H1 (cell line): ENCODE data around the gene NR2F6. TPM values are rescaled to one million over a fixed set of nuclear protein-coding genes. Genes with fewer than 3 reads are reported as not detected.

ENCODE experiments used
- NANOG ChIP-seq: IDR thresholded peaks from 2 replicates; pipeline ENCODE4 v1.6.1; 2011; ENCODE audit warnings: low read length, low read depth, mild to moderate bottlenecking, inconsistent platforms; ENCODE audit not compliant: insufficient read depth, poor library complexity, severe bottlenecking
- TAF1 ChIP-seq: IDR thresholded peaks from 2 replicates; pipeline ENCODE4 v1.6.1; 2011; ENCODE audit warnings: mild to moderate bottlenecking, low read depth, low read length
- polyA plus RNA-seq, 7 experiments: library from polyadenylated mRNA; depleted of rRNA in 3 of 7; stranded (reverse) in 5 of 7; unstranded in 2 of 7; fragments of >200 nt in 5 of 7; fragments of 200-250 nt in 2 of 7; gene quantifications; 1 replicate in 5 of 7; 2 replicates in 1 of 7; 4 replicates in 1 of 7; pipeline versions ENCODE4 v1.2.1 to v1.2.3, GENCODE V29; 2011 to 2013; ENCODE audit warnings: missing spikeins in 2 of 7, mixed read lengths in 2 of 7
- total RNA-seq: library from RNA; stranded (reverse); fragmentation: NEBNext Ultra II Directional; extraction: Animal tissue kit (Norgen Biotek cat#: 25700); gene quantifications from 2 replicates; pipeline ENCODE4 v1.2.1, GENCODE V29; 2021

The NR2F6 gene
- total and polyA plus RNA-seq, 2 of the 8 experiments (the other 6 are each of a cell fraction or from before 2014, with no cell fraction given) = 99.7 to 114 TPM

DNA sequence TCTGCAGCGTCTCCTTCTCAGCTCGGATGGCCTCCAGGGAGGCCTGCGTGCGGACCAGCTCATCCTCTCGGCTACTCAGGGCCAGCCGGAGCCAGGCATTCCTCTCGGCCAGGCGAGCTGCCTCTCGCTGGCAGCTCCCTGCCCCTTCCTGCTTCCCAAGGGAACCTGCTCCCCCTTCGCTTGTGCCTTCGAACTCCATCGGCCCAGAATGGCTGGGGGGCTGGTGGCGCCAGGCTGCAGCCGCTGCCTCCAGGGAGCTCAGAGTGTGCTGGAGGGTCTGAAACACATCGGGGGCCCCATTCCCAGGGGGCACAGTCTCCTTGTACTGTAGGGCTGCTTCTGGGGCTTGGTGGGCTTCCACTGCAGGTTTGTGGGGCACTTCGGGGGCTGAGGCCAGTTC, 16.8 kb upstream of the NR2F6 start (continued):
- no peak for TF ChIP-seq TAF1
- no peak for TF ChIP-seq NANOG
